ENCODE results near the gene HOXA4.

HOXA4 gene

DNA sequence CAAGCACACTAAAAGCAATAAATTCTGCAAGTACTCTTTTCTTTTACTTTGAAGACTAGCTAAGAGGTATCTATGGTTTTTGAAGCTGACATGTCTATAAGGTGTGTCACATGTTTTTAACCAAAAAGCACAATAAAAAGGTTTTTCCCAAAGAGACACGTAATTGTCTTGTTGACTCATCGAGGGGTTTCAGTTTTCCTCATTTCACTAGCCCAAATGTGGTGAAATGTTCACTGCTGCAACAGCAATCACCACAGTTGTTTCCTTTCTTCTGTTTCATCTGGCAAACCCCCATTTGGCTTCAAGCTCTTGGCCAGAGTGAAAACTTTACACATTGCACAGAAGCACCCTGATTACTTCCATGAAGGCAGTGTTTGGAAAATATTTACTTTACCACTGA is 3.8 kb upstream of the HOXA4 start:
- Histone ChIP-seq H2BK15ac (ENCODE audit: low read length) (no peak overlapping the region), H3K18ac (ENCODE audit: low read length) (no peak overlapping the region), H2AFZ (ENCODE audit: low read length) (no peak overlapping the region), H3K9me3 (replicated peaks in 1 of 2; ENCODE audit: control insufficient read depth in 2 of 2, insufficient read depth in 1 of 2, low read depth in 1 of 2, low read length in 2 of 2) (peaks cover 0 to 6% of the 10 kb centered on the region in 2 donors), H4K91ac (ENCODE audit: low read depth, low read length, poor library complexity) (no peak overlapping the region), H3K36me3 (replicated peaks in 1 of 2; ENCODE audit: control insufficient read depth in 2 of 2, insufficient read depth in 2 of 2, low read length in 2 of 2) (no peaks in the 10 kb centered on the region), H3K23ac (ENCODE audit: low read depth, low read length, poor library complexity) (no peak overlapping the region), H2BK120ac (ENCODE audit: low read depth, low read length) (no peak overlapping the region), H2BK12ac (ENCODE audit: low read length) (no peak overlapping the region), H4K8ac (ENCODE audit: low read depth, low read length) (no peak overlapping the region), H3K4me1 (ENCODE audit: control insufficient read depth in 2 of 2, insufficient read depth in 1 of 2, low read depth in 1 of 2, low read length in 2 of 2) (peaks cover 0 to 3% of the 10 kb centered on the region in 2 donors), H3K27me3 (ENCODE audit: control insufficient read depth in 3 of 3, insufficient read depth in 3 of 3, low read depth in 1 of 3, low read length in 3 of 3) (peaks cover 21 to 100% (median 93%) of the 10 kb centered on the region in 3 experiments), H3K4me3 (ENCODE audit: low read length in 2 of 2) (no peak overlapping the region), H2BK5ac (ENCODE audit: low read length) (no peak overlapping the region), H2AK5ac (ENCODE audit: low read depth, low read length) (no peak overlapping the region), H3K79me1 (ENCODE audit: low read depth, low read length) (no peaks in the 10 kb centered on the region), H3K27ac (replicated peaks; ENCODE audit: low read length) (no peak overlapping the region), H3K4ac (ENCODE audit: low read length) (no peak overlapping the region), H3K9ac (ENCODE audit: low read depth, low read length, poor library complexity) (no peak overlapping the region), H3K14ac (ENCODE audit: low read length) (no peak overlapping the region), H3K4me2 (ENCODE audit: insufficient read depth, low read length, poor library complexity, severe bottlenecking) (no peak overlapping the region)
- WGBS, 2 donors (ENCODE audit: extremely low coverage in 2 of 2, insufficient read length in 2 of 2, insufficient replicate concordance in 1 of 2) = no CpG with 5 or more reads among the region's 2 CpGs
- no peak for DNase-seq (ENCODE audit: low spot score)

DNA sequence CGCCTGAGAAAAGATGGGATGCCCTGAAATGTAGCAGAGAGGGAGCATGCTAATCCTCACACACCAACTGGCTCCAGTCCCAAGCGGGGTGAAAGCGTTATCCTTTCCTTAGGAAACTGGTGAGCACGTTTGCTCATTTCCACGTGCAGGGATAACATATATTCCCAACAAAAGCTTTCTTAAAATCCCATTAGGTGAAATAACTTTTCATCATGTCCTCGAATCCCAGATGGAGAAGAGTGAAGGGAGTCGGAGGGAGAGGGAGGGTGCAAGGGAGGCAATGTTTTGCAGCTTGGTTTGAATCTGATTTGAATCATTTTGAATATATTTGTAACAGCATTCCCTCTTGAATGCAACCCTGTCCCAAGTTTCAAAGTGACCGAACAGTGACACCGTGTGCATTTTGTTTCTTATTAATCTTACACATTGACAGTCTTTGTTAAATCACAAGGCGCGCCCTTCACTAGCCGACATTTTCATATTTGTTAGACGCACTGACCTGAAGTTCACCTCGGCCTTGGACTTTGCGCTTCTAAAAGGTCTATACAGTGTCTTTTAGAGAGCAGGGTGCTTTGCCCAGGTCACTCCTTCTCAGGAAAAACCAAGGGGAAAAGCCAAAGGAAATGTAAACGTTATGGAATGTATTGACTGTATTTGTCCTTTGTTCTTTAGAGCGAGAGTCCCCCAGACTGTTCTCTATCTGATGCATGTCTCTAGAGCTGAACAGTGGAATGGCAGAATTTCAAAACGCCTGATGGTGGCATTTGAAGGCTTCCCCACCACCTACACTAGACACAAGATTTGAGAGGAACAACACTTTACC is 3.1 kb upstream of the HOXA4 start:
- Histone ChIP-seq H2BK12ac (ENCODE audit: low read length) (no peak overlapping the region), H4K8ac (ENCODE audit: low read depth, low read length) (no peak overlapping the region), H2AK5ac (ENCODE audit: low read depth, low read length) (no peak overlapping the region), H3K9me3 (replicated peaks in 1 of 2; ENCODE audit: control insufficient read depth in 2 of 2, insufficient read depth in 1 of 2, low read depth in 1 of 2, low read length in 2 of 2) (peaks cover 0 to 8% of the 10 kb centered on the region in 2 donors), H2BK15ac (ENCODE audit: low read length) (no peak overlapping the region), H3K18ac (ENCODE audit: low read length) (no peak overlapping the region), H3K79me1 (ENCODE audit: low read depth, low read length) (no peaks in the 10 kb centered on the region), H3K27ac (replicated peaks; ENCODE audit: low read length) (no peak overlapping the region), H2BK120ac (ENCODE audit: low read depth, low read length) (no peak overlapping the region), H2AFZ (ENCODE audit: low read length) (no peak overlapping the region), H2BK5ac (ENCODE audit: low read length) (no peak overlapping the region), H3K36me3 (replicated peaks in 1 of 2; ENCODE audit: control insufficient read depth in 2 of 2, insufficient read depth in 2 of 2, low read length in 2 of 2) (no peaks in the 10 kb centered on the region), H3K4ac (ENCODE audit: low read length) (no peak overlapping the region), H3K4me3 (ENCODE audit: low read length in 2 of 2) (no peak overlapping the region), H3K4me1 (ENCODE audit: control insufficient read depth in 2 of 2, insufficient read depth in 1 of 2, low read depth in 1 of 2, low read length in 2 of 2) (peaks cover 0 to 3% of the 10 kb centered on the region in 2 donors), H3K9ac (ENCODE audit: low read depth, low read length, poor library complexity) (no peak overlapping the region), H4K91ac (ENCODE audit: low read depth, low read length, poor library complexity) (no peak overlapping the region), H3K23ac (ENCODE audit: low read depth, low read length, poor library complexity) (no peak overlapping the region), H3K14ac (ENCODE audit: low read length) (no peak overlapping the region), H3K4me2 (ENCODE audit: insufficient read depth, low read length, poor library complexity, severe bottlenecking) (no peak overlapping the region), H3K27me3 (ENCODE audit: control insufficient read depth in 3 of 3, insufficient read depth in 3 of 3, low read depth in 1 of 3, low read length in 3 of 3) (peaks cover 19 to 100% (median 93%) of the 10 kb centered on the region in 3 experiments)
- DNase-seq (ENCODE audit: low spot score) = no peak
- no CpG with 5 or more reads among the region's 18 CpGs for WGBS, 2 donors (ENCODE audit: extremely low coverage in 2 of 2, insufficient read length in 2 of 2, insufficient replicate concordance in 1 of 2)

GRCh38 chr7:27132978-27133377 is 2.4 kb upstream of the HOXA4 start:
- H3K14ac ChIP-seq (ENCODE audit: low read length) = no peak overlapping the region
- no peak overlapping the region for H2BK120ac ChIP-seq (ENCODE audit: low read depth, low read length)
- no peak overlapping the region for H3K23ac ChIP-seq (ENCODE audit: low read depth, low read length, poor library complexity)
- H3K4me3 ChIP-seq (ENCODE audit: low read length in 2 of 2) = no peak overlapping the region
- no peak for DNase-seq (ENCODE audit: low spot score)
- H2BK15ac ChIP-seq (ENCODE audit: low read length) = no peak overlapping the region
- no peak overlapping the region for H2AFZ ChIP-seq (ENCODE audit: low read length)
- peaks cover 21 to 100% (median 93%) of the 10 kb centered on the region in 3 experiments for H3K27me3 ChIP-seq (ENCODE audit: control insufficient read depth in 3 of 3, insufficient read depth in 3 of 3, low read depth in 1 of 3, low read length in 3 of 3)
- no peak overlapping the region for H3K27ac ChIP-seq (replicated peaks; ENCODE audit: low read length)
- no peak overlapping the region for H4K91ac ChIP-seq (ENCODE audit: low read depth, low read length, poor library complexity)
- H3K4ac ChIP-seq (ENCODE audit: low read length) = no peak overlapping the region
- H3K4me2 ChIP-seq (ENCODE audit: insufficient read depth, low read length, poor library complexity, severe bottlenecking) = no peak overlapping the region
- H2BK5ac ChIP-seq (ENCODE audit: low read length) = no peak overlapping the region
- no peak overlapping the region for H2AK5ac ChIP-seq (ENCODE audit: low read depth, low read length)
- H3K36me3 ChIP-seq (replicated peaks in 1 of 2; ENCODE audit: control insufficient read depth in 2 of 2, insufficient read depth in 2 of 2, low read length in 2 of 2) = no peaks in the 10 kb centered on the region
- no peaks in the 10 kb centered on the region for H3K79me1 ChIP-seq (ENCODE audit: low read depth, low read length)
- no peak overlapping the region for H2BK12ac ChIP-seq (ENCODE audit: low read length)
- H3K4me1 ChIP-seq (ENCODE audit: control insufficient read depth in 2 of 2, insufficient read depth in 1 of 2, low read depth in 1 of 2, low read length in 2 of 2) = peaks cover 0 to 3% of the 10 kb centered on the region in 2 donors
- no peak overlapping the region for H3K9ac ChIP-seq (ENCODE audit: low read depth, low read length, poor library complexity)
- no CpG with 5 or more reads among the region's 6 CpGs for WGBS, 2 donors (ENCODE audit: extremely low coverage in 2 of 2, insufficient read length in 2 of 2, insufficient replicate concordance in 1 of 2)
- H3K9me3 ChIP-seq (replicated peaks in 1 of 2; ENCODE audit: control insufficient read depth in 2 of 2, insufficient read depth in 1 of 2, low read depth in 1 of 2, low read length in 2 of 2) = peaks cover 0 to 8% of the 10 kb centered on the region in 2 donors
- H3K18ac ChIP-seq (ENCODE audit: low read length) = no peak overlapping the region
- no peak overlapping the region for H4K8ac ChIP-seq (ENCODE audit: low read depth, low read length)

DNA sequence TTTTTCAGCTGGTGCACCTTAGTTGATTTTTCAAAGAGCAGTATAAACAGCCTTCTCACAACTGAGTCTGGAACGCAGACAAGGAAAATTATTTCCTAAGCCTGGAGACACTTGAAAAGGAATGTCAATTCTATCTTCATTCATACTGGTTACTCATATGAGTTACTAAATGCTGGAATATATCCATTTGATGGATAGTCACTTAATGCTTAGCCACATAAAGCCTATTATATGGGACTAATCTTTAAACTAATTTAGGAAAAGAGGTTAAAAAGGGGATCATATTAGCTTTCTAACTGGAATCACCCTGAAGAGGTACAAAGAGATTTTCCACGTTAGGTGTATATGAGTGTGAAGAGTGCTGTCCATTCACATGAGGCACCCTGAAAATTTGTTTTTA is 1.7 kb upstream of the HOXA4 start:
- no CpG with 5 or more reads among the region's 2 CpGs for WGBS, 2 donors (ENCODE audit: extremely low coverage in 2 of 2, insufficient read length in 2 of 2, insufficient replicate concordance in 1 of 2)
- no peak overlapping the region for H4K91ac ChIP-seq (ENCODE audit: low read depth, low read length, poor library complexity)
- H3K18ac ChIP-seq (ENCODE audit: low read length) = no peak overlapping the region
- no peak overlapping the region for H3K23ac ChIP-seq (ENCODE audit: low read depth, low read length, poor library complexity)
- H3K4me2 ChIP-seq (ENCODE audit: insufficient read depth, low read length, poor library complexity, severe bottlenecking) = no peak overlapping the region
- no peak overlapping the region for H4K8ac ChIP-seq (ENCODE audit: low read depth, low read length)
- peaks cover 0 to 8% of the 10 kb centered on the region in 2 donors for H3K9me3 ChIP-seq (replicated peaks in 1 of 2; ENCODE audit: control insufficient read depth in 2 of 2, insufficient read depth in 1 of 2, low read depth in 1 of 2, low read length in 2 of 2)
- H3K14ac ChIP-seq (ENCODE audit: low read length) = no peak overlapping the region
- no peaks in the 10 kb centered on the region for H3K36me3 ChIP-seq (replicated peaks in 1 of 2; ENCODE audit: control insufficient read depth in 2 of 2, insufficient read depth in 2 of 2, low read length in 2 of 2)
- no peak overlapping the region for H3K4me3 ChIP-seq (ENCODE audit: low read length in 2 of 2)
- H2BK5ac ChIP-seq (ENCODE audit: low read length) = no peak overlapping the region
- no peak for DNase-seq (ENCODE audit: low spot score)
- H3K4me1 ChIP-seq (ENCODE audit: control insufficient read depth in 2 of 2, insufficient read depth in 1 of 2, low read depth in 1 of 2, low read length in 2 of 2) = peaks cover 0 to 3% of the 10 kb centered on the region in 2 donors
- H3K9ac ChIP-seq (ENCODE audit: low read depth, low read length, poor library complexity) = no peak overlapping the region
- no peak overlapping the region for H2BK120ac ChIP-seq (ENCODE audit: low read depth, low read length)
- no peak overlapping the region for H2BK15ac ChIP-seq (ENCODE audit: low read length)
- no peak overlapping the region for H3K27ac ChIP-seq (replicated peaks; ENCODE audit: low read length)
- H3K27me3 ChIP-seq (ENCODE audit: control insufficient read depth in 3 of 3, insufficient read depth in 3 of 3, low read depth in 1 of 3, low read length in 3 of 3) = peaks cover 23 to 100% (median 93%) of the 10 kb centered on the region in 3 experiments
- no peak overlapping the region for H2AFZ ChIP-seq (ENCODE audit: low read length)
- H3K79me1 ChIP-seq (ENCODE audit: low read depth, low read length) = no peaks in the 10 kb centered on the region
- H3K4ac ChIP-seq (ENCODE audit: low read length) = no peak overlapping the region
- no peak overlapping the region for H2BK12ac ChIP-seq (ENCODE audit: low read length)
- H2AK5ac ChIP-seq (ENCODE audit: low read depth, low read length) = no peak overlapping the region

Data from neuronal stem cell (in vitro differentiated cells).